ENCODE measurements around the gene LRRC8B. TPM values are rescaled to one million over a fixed set of nuclear protein-coding genes. Genes with fewer than 3 reads are reported as not detected.
A peak's percentile ranks its signal among the peaks of the same experiment; 100 is the strongest.

The LRRC8B gene
- total RNA-seq, 1 experiment from 2014 or later, result 24.2 TPM

DNA sequence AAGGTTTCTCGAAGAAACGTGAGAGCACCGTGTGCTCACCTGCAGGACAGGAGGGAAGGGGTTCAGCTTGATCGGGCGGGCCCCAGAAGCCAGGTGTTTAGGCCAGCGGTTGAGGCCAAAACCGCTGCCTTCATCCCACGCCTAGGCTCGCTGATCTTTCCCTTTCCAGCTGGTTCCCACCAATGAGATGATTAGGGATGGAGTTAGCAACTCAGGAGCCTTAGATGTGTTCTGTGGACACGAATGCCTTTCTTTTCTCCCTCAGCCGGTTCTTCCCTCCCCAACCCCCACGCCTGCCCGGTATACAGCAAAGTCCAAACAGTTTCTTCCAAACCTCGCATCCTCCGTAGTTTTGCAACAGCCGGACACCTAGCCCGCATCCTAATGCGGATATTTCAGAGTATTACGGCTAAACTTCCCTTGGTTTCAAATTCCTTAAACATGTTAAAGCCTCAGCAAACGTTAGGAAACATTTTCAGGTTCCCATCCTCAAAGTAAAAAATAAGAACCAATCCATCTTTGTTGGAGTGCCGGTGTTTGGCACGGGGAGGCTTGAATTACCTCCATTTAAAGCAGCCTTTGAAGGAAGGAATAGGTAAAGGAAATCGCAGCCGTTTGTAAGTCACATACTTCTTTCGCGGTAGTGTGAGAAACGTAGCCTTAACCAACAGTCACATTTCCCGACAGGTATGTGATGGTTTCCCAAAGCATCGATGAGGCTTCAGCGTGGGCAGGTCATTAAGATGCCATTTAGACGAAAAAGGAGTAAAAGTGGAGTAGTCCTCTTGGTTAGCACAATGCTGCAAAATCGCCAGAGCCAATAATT is 109.4 kb downstream of the LRRC8B start (continued):
- TF ChIP-seq, protein P1, sequence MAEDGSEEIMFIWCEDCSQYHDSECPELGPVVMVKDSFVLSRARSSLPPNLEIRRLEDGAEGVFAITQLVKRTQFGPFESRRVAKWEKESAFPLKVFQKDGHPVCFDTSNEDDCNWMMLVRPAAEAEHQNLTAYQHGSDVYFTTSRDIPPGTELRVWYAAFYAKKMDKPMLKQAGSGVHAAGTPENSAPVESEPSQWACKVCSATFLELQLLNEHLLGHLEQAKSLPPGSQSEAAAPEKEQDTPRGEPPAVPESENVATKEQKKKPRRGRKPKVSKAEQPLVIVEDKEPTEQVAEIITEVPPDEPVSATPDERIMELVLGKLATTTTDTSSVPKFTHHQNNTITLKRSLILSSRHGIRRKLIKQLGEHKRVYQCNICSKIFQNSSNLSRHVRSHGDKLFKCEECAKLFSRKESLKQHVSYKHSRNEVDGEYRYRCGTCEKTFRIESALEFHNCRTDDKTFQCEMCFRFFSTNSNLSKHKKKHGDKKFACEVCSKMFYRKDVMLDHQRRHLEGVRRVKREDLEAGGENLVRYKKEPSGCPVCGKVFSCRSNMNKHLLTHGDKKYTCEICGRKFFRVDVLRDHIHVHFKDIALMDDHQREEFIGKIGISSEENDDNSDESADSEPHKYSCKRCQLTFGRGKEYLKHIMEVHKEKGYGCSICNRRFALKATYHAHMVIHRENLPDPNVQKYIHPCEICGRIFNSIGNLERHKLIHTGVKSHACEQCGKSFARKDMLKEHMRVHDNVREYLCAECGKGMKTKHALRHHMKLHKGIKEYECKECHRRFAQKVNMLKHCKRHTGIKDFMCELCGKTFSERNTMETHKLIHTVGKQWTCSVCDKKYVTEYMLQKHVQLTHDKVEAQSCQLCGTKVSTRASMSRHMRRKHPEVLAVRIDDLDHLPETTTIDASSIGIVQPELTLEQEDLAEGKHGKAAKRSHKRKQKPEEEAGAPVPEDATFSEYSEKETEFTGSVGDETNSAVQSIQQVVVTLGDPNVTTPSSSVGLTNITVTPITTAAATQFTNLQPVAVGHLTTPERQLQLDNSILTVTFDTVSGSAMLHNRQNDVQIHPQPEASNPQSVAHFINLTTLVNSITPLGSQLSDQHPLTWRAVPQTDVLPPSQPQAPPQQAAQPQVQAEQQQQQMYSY (CRISPR knock-in tag; IDR thresholded peaks at IDR 0.05), result peak; percentile 67
- 0 out of 2 replicates have a peak, but pooled peaks have one; percentile 44 for TF ChIP-seq TEAD1 (CRISPR knock-in tag; IDR thresholded peaks at IDR 0.05)
- TF ChIP-seq, protein P2, sequence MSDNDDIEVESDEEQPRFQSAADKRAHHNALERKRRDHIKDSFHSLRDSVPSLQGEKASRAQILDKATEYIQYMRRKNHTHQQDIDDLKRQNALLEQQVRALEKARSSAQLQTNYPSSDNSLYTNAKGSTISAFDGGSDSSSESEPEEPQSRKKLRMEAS (CRISPR knock-in tag; IDR thresholded peaks at IDR 0.05), result 0 out of 2 replicates have a peak, but pooled peaks have one; percentile 31
- TF ChIP-seq NFATC4 (CRISPR knock-in tag; IDR thresholded peaks at IDR 0.05), result no peak

DNA sequence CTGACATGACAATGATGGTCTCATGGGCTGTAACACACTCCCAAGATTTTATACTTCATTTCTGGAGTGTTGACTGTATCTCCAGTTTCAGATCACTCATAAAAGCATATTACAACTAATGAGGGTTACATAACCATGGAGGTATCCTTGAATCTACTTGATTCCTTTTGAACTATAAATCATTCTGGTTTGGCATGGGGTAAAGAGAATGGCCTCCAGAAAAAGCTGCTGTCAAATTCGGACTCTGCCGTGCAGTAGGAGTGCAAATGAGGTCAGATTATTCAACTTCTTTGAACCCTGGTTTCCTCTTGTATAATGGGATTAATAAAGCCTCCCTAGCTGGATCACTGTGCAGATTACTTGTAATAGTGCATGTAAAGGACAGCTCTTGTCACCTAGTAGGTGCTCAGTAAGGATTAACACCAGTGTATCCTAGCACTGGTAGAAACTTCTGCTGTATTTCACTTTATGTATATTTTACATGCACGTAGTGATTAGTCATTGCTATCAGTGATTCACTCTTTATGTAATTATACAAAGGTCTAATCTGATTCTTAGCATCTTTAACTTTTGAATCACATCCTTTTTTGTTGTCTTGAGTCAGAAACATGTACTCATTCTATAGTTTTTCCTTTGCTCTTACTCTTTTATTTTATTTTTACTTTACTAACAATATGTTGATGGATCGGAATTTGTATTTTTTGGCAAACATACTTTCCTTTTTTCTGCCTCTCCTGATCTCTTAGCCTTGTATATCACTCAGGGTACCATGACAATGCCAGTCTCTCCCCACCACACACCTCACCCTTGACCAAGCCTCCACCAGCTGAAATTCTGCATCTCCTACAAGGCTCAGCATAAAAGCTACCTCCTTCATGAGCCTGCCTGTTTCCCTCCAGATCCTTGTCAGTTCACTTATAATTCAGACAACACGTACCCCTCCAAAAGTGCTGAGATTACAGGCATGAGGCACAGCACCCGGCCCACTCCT is 111.5 kb downstream of the LRRC8B start:
- DNase-seq (ENCODE audit: low spot score) (no peak), ATAC-seq (no peak)
- no peak overlapping the region for H3K4me3 Mint-ChIP-seq
- peaks cover 18% of the 10 kb centered on the region for H3K4me1 Mint-ChIP-seq
- H3K36me3 Mint-ChIP-seq, result no peaks in the 10 kb centered on the region
- ChIA-PET CTCF (interaction anchor here (2.1 kb wide), 1 partner anchor 127 kb away, joined by 8 read pairs; no protein-coding TSS in a partner anchor), POLR2A (no interaction called here)
- H3K27me3 Mint-ChIP-seq (ENCODE audit: low read depth), result peaks cover 39% of the 10 kb centered on the region
- TF ChIP-seq ZNF671 (CRISPR knock-in tag; IDR thresholded peaks at IDR 0.05) (no peak), ZNF317 (CRISPR knock-in tag; IDR thresholded peaks at IDR 0.05; ENCODE audit: borderline replicate concordance, low read depth) (no peak), ATF1 (CRISPR knock-in tag; IDR thresholded peaks at IDR 0.05) (no peak)
- TF ChIP-seq, protein P2 (CRISPR knock-in tag; IDR thresholded peaks at IDR 0.05), result no peak
- no peak overlapping the region for H3K27ac Mint-ChIP-seq
- no peaks in the 10 kb centered on the region for H3K9me3 Mint-ChIP-seq

DNA sequence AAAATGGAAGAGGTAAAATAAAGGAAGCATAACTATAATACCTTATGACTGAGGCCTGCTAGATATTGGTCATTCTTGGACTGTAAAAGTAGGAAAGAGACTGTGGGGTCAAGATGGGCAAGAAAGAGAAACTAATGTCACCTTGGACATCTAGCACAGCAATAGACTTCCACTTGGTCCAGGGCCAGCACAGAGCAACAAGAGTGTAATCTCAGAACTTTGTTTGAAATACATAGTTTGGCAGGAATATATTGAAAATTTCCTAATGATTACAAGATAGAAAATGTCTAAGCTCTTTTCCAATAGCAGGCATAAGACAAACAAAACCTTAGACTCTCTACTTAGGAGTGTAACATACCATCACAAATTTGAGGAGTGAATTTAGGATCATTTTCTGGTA is 112.9 kb downstream of the LRRC8B start:
- CTCF ChIA-PET, result no interaction called here
- TF ChIP-seq, protein P3, sequence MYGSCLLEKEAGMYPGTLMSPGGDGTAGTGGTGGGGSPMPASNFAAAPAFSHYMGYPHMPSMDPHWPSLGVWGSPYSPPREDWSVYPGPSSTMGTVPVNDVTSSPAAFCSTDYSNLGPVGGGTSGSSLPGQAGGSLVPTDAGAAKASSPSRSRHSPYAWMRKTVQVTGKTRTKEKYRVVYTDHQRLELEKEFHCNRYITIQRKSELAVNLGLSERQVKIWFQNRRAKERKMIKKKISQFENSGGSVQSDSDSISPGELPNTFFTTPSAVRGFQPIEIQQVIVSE (CRISPR knock-in tag; IDR thresholded peaks at IDR 0.05; ENCODE audit: borderline replicate concordance), result no peak
- no peak for TF ChIP-seq OVOL2 (CRISPR knock-in tag; IDR thresholded peaks at IDR 0.05; ENCODE audit: borderline replicate concordance)
- TF ChIP-seq TCF7 (CRISPR knock-in tag; IDR thresholded peaks at IDR 0.05; ENCODE audit: low read depth), result no peak
- no peak for TF ChIP-seq TEAD1 (CRISPR knock-in tag; IDR thresholded peaks at IDR 0.05)
- no peak for TF ChIP-seq JAZF1 (CRISPR knock-in tag; IDR thresholded peaks at IDR 0.05)
- TF ChIP-seq, protein P4, sequence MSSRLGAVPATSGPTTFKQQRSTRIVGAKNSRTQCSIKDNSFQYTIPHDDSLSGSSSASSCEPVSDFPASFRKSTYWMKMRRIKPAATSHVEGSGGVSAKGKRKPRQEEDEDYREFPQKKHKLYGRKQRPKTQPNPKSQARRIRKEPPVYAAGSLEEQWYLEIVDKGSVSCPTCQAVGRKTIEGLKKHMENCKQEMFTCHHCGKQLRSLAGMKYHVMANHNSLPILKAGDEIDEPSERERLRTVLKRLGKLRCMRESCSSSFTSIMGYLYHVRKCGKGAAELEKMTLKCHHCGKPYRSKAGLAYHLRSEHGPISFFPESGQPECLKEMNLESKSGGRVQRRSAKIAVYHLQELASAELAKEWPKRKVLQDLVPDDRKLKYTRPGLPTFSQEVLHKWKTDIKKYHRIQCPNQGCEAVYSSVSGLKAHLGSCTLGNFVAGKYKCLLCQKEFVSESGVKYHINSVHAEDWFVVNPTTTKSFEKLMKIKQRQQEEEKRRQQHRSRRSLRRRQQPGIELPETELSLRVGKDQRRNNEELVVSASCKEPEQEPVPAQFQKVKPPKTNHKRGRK (CRISPR knock-in tag; IDR thresholded peaks at IDR 0.05; ENCODE audit: borderline replicate concordance), result no peak
- TF ChIP-seq IRF2 (CRISPR knock-in tag; IDR thresholded peaks at IDR 0.05; ENCODE audit: borderline replicate concordance, low read depth), result no peak
- no peak for TF ChIP-seq PRRX2 (CRISPR knock-in tag; IDR thresholded peaks at IDR 0.05)
- TF ChIP-seq, protein P5, sequence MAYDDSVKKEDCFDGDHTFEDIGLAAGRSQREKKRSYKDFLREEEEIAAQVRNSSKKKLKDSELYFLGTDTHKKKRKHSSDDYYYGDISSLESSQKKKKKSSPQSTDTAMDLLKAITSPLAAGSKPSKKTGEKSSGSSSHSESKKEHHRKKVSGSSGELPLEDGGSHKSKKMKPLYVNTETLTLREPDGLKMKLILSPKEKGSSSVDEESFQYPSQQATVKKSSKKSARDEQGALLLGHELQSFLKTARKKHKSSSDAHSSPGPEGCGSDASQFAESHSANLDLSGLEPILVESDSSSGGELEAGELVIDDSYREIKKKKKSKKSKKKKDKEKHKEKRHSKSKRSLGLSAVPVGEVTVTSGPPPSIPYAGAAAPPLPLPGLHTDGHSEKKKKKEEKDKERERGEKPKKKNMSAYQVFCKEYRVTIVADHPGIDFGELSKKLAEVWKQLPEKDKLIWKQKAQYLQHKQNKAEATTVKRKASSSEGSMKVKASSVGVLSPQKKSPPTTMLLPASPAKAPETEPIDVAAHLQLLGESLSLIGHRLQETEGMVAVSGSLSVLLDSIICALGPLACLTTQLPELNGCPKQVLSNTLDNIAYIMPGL (CRISPR knock-in tag; IDR thresholded peaks at IDR 0.05), result no peak
- no peak for TF ChIP-seq ZNF671 (CRISPR knock-in tag; IDR thresholded peaks at IDR 0.05)
- TF ChIP-seq NFE2L1 (CRISPR knock-in tag; IDR thresholded peaks at IDR 0.05), result no peak

More for the DNA sequence above, 112.9 kb downstream of the LRRC8B start:
- POLR2A ChIA-PET, result no interaction called here
- no peak for DNase-seq (ENCODE audit: low spot score)
- ATAC-seq, result no peak
- no peak overlapping the region for H3K4me3 Mint-ChIP-seq
- no peaks in the 10 kb centered on the region for H3K36me3 Mint-ChIP-seq
- H3K4me1 Mint-ChIP-seq, result peaks cover 11% of the 10 kb centered on the region
- peaks cover 27% of the 10 kb centered on the region for H3K27me3 Mint-ChIP-seq (ENCODE audit: low read depth)
- no peaks in the 10 kb centered on the region for H3K9me3 Mint-ChIP-seq
- H3K27ac Mint-ChIP-seq, result no peak overlapping the region

All from WTC11 (cell line).